Kidney (tissue), 14 donors: ENCODE data around the gene ADIPOR2. TPM values are rescaled to one million over a fixed set of nuclear protein-coding genes. Genes with fewer than 3 reads are reported as not detected.

Source experiments
- DNase-seq, 5 donors: peaks; one replicate each; pipeline ENCODE4 v3.0.0-alpha.2; 2013 to 2020
- FAIRE-seq: peaks from 2 replicates; lab custom pipeline; 2012; peaks lifted over from hg19 to GRCh38; lab: Jason Lieb, UNC
- H3K27ac ChIP-seq, 2 donors: one replicate each; pipeline ENCODE4 v1.7.0; 2013; ENCODE audit warnings: low read depth in 2 of 2, low read length in 2 of 2, inconsistent platforms in 1 of 2
- H3K27me3 ChIP-seq: one replicate; pipeline ENCODE4 v1.7.1; 2013; ENCODE audit warnings: low read length, inconsistent platforms; ENCODE audit not compliant: control insufficient read depth, insufficient read depth
- H3K36me3 ChIP-seq, 3 donors: one replicate each; pipeline versions ENCODE4 v1.7.0 to v1.7.1; 2013; ENCODE audit warnings: low read length in 3 of 3, control low read depth in 1 of 3, inconsistent platforms in 1 of 3; ENCODE audit not compliant: insufficient read depth in 3 of 3, control insufficient read depth in 2 of 3
- H3K4me1 ChIP-seq, 3 donors: one replicate each; pipeline versions ENCODE4 v1.7.0 to v1.7.1; 2013; ENCODE audit warnings: low read length in 3 of 3, inconsistent platforms in 1 of 3, low read depth in 1 of 3; ENCODE audit not compliant: control insufficient read depth in 2 of 3, insufficient read depth in 2 of 3
- H3K4me3 ChIP-seq, 3 donors: one replicate each; pipeline versions ENCODE4 v1.7.0 to v1.8.1; 2013; ENCODE audit warnings: low read length in 3 of 3, control low read depth in 1 of 3, inconsistent platforms in 1 of 3
- H3K9ac ChIP-seq, 3 donors: one replicate each; pipeline versions ENCODE4 v1.7.0 to v1.7.1; 2013; ENCODE audit warnings: low read length in 3 of 3, control low read depth in 1 of 3, inconsistent platforms in 1 of 3
- H3K9me3 ChIP-seq, 3 donors: one replicate each; pipeline versions ENCODE4 v1.7.0 to v1.7.1; 2013; ENCODE audit warnings: low read length in 3 of 3, control low read depth in 1 of 3, inconsistent platforms in 1 of 3; ENCODE audit not compliant: control insufficient read depth in 2 of 3, insufficient read depth in 1 of 3
- intact Hi-C: fragments of 100-400 bp; cut with DNase I; formaldehyde crosslinking; loops from one replicate; pipeline ENCODE4 v1.11.1; 2022
- polyA plus RNA-seq: library from polyadenylated mRNA; stranded (reverse); fragments of 350-450 nt; fragmentation: Illumina TruSeq; extraction: RNeasy Lipid Tissue Mini Kit (QIAGEN cat#74804); gene quantifications from one replicate; pipeline ENCODE4 v1.2.3, GENCODE V29; 2014; ENCODE audit warnings: low read depth, low replicate concordance; ENCODE audit not compliant: insufficient read depth
- total RNA-seq: library from RNA; stranded (reverse); fragmentation: NEBNext Ultra II Directional; extraction: Animal tissue kit (Norgen Biotek cat#: 25700); gene quantifications from one replicate; pipeline ENCODE4 v1.2.1, GENCODE V29; 2021
- TF ChIP-seq, protein P1 (sequence below): IDR thresholded peaks from 3 replicates; pipeline ENCODE4 v1.5.1; 2012; ENCODE audit warnings: mild to moderate bottlenecking, moderate library complexity, borderline replicate concordance; ENCODE audit not compliant: insufficient read depth; ENCODE audit errors: extremely low read depth
- donor health status: control.
- donor health status: control.
- donor health status: control.
- donor health status: control.
- donor health status: control.
- donor health status: DM: yes; HTN: yes; CAD: no.
- donor health status: Normal renal cell carcinoma (clear cell type).

Gene ADIPOR2
- total and polyA plus RNA-seq, 2 donors from 2014 or later: 26.7 to 50.0 TPM

GRCh38 chr12:1801303-1801975 is 110.6 kb downstream of the ADIPOR2 start:
- peak in 1 of 5 donors; percentile 33 for DNase-seq
- no peaks in the 10 kb centered on the region for H3K27me3 ChIP-seq
- H3K4me3 ChIP-seq: no peak overlapping the region
- intact Hi-C loops: no loop called here
- H3K36me3 ChIP-seq: no peaks in the 10 kb centered on the region
- H3K27ac ChIP-seq: no peak overlapping the region
- no peaks in the 10 kb centered on the region for H3K9me3 ChIP-seq
- TF ChIP-seq, protein P1, sequence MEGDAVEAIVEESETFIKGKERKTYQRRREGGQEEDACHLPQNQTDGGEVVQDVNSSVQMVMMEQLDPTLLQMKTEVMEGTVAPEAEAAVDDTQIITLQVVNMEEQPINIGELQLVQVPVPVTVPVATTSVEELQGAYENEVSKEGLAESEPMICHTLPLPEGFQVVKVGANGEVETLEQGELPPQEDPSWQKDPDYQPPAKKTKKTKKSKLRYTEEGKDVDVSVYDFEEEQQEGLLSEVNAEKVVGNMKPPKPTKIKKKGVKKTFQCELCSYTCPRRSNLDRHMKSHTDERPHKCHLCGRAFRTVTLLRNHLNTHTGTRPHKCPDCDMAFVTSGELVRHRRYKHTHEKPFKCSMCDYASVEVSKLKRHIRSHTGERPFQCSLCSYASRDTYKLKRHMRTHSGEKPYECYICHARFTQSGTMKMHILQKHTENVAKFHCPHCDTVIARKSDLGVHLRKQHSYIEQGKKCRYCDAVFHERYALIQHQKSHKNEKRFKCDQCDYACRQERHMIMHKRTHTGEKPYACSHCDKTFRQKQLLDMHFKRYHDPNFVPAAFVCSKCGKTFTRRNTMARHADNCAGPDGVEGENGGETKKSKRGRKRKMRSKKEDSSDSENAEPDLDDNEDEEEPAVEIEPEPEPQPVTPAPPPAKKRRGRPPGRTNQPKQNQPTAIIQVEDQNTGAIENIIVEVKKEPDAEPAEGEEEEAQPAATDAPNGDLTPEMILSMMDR: no peak
- no peak for FAIRE-seq
- H3K9ac ChIP-seq: no peak overlapping the region
- H3K4me1 ChIP-seq: peaks cover 0 to 4% (median 2%) of the 10 kb centered on the region in 3 donors

GRCh38 chr12:1803736-1804135 is 112.9 kb downstream of the ADIPOR2 start:
- H3K27me3 ChIP-seq: no peaks in the 10 kb centered on the region
- TF ChIP-seq, protein P1: no peak
- peaks cover 0 to 2% (median 0%) of the 10 kb centered on the region in 3 donors for H3K4me1 ChIP-seq
- no peak overlapping the region for H3K27ac ChIP-seq
- no peaks in the 10 kb centered on the region for H3K9me3 ChIP-seq
- H3K4me3 ChIP-seq: no peak overlapping the region
- no peak for FAIRE-seq
- intact Hi-C loops: no loop called here
- no peaks in the 10 kb centered on the region for H3K36me3 ChIP-seq
- H3K9ac ChIP-seq: no peak overlapping the region
- peak in 1 of 5 donors; percentile 38 for DNase-seq

- no peak overlapping the region for H3K9ac ChIP-seq
- H3K27ac ChIP-seq: no peak overlapping the region
- no peaks in the 10 kb centered on the region for H3K27me3 ChIP-seq
- H3K36me3 ChIP-seq: no peaks in the 10 kb centered on the region
- H3K9me3 ChIP-seq: no peaks in the 10 kb centered on the region
- FAIRE-seq (no peak), DNase-seq (peak; percentile 90 to 96 (median 93))
- H3K4me3 ChIP-seq: no peak overlapping the region
- intact Hi-C loops: no loop called here
- peaks cover 0 to 2% (median 0%) of the 10 kb centered on the region in 3 donors for H3K4me1 ChIP-seq
- TF ChIP-seq, protein P1: no peak
These were observed 113.9 kb downstream of the ADIPOR2 start for GRCh38 chr12:1804545-1805332.
